Hematopoietic multipotent progenitor cell treated with erythropoietin and hydrocortisone succinate and interleukin-3 and kit ligand, for 4 days (in vitro differentiated cells): ENCODE data around the gene STXBP6.
"Not testable (repeated sequence)": the region's sequence is repeated elsewhere in the genome, so short reads cannot be mapped to it uniquely, and the experiment has no call there.

Source experiments
- DNase-seq: peaks from one replicate; pipeline ENCODE4 v3.0.0-alpha.2; 2015

Gene STXBP6

GRCh38 chr14:24850072-24850471, 199.9 kb downstream of the STXBP6 start:
- no peak for DNase-seq

DNA sequence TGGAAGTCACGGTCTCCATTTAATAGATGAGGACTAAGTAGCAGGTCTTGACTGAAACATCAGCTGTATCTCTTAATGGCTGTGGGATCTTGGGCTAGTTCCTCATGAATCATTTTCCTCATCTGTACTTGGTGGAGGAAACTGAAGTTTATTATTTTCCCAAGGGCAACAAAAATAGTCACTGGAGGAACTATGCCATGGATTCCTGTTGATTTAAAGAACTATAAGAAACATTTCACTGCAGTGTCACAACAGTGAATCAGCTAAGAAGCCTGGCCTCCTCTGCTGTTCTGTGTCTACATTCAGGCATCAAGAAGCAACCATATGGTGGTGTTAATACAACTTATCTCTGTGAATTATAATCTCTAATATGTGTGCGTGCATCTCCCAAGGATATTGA, 200.5 kb downstream of the STXBP6 start:
- no peak for DNase-seq

DNA sequence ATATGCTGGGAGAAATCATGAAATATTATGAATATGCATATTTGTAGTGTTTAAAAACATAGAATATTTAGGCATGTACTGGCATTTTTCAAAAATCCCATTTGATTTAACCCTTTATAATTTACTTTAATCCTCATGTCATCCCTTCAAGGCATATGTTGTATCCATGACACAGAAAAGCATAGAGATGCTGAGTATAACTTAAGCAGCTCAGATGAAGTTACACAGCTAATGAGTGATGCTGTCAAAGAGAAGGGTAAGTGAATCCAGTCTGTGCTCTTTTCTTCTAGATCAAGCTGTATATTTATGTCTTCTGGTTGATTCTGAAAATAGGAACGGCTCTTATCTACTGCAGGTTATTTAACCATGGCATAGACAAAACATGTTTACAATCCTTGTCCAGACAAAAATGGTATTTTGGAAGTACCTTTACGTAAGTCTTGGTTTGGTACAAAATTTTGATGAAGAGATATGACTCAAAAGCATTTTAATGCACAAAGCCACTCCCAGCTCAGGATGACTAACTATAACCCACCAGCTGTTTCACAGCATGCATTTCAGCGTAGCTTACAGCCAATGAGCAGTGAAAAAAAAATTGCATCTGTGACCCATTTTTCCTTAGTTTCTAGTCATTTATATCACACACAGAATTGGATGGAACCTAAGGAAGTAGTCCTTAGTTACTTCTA, 201.7 kb downstream of the STXBP6 start:
- no peak for DNase-seq

DNA sequence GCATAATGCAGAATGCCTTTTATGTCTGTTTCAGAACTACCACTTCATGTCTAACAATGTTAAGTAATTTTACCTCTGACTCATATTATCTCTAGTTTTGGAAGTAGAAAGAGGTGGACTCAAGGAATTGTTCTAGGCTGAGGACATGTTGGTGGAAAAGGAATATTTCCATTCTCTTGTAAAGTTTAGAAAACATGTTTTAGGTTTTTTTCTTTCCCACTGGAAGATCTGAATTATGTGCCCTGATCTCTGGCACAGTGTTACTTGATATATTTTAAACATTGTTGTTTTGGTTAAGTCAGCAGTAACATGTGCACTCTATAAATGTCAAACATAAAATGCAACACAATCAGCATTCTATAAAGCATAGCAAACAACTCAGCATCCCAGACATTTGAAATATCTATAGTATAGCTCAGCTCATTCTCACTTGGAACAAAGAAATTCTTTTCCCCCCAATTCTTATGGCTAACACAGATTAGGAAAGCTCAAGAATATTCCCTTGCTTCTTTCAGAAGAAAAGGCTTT, 202.3 kb downstream of the STXBP6 start:
- no peak for DNase-seq

DNA sequence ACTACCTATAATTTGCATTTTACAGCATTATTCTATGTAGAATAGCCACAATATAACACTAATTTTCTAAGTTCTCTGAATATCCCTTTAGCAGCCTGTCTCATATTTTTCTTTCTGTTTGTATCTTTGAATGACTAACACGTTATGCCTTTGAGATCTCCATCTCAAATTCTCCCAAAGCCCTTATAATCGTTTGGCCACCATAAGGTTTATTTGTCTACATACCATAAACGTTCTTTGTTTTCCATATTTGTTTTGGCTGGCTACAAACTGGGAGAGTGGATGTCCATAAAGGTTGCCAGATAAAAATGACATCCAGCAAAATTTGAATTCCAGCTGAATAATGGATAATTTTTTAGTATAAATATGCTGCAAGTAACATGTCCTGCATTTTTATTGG, 203.7 kb downstream of the STXBP6 start:
- DNase-seq: no peak

DNA sequence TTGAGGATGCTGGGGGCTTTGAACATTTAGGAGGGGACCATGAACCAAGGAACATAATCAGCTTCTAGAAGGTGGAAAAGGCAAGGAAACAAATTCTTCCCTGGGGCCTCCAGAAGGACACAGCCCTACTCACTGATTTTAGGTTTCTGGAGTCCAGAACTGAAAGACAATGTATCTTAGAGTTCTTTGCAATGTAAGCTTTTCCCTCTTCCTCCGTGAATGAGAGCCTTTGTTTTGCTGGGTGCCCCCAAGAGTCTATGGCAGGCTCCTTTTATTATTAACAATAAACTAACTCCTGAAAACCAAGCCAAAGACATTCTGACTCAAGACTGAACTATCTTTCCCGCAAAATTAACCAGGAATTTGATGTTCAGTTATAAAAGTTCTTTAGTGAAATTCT, 204.1 kb downstream of the STXBP6 start:
- no peak for DNase-seq

DNA sequence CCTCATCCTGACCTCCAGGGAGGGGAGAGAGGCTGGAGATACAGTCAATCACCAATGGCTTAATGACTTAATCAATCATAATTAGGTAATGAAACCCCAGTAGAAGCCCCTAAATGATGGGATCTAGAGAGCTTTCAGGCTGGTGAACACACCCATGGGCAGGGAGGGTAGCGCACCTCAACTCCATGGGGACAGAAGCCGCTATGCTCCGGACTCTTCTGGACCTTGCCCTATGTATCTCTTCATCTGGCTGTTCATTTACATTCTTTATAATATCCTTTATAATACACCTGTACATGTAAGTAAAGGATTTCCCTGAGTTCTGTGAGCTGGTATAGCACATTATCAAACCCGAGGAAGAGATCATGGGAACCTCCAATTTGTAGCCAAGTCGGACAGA, 205.9 kb downstream of the STXBP6 start:
- no peak for DNase-seq

DNA sequence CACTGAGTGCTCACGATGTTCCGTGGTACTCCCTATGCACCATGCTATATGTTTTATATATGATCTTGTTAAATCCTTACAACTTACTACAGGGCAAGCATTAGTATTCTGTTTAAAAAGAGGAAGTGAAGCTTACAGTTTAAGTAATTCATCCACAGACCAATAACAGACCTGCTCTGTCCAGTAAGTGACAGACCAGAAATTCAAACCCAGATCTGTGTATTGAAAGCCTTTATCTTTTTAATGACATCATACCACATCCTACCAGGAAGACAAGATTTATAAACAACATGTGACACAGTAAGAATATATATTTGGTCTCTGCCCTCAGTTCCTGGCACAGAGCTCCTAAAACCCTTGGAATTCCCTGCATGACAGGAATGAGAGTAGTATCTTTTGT, 206.5 kb downstream of the STXBP6 start:
- DNase-seq: peak; percentile 70

DNA sequence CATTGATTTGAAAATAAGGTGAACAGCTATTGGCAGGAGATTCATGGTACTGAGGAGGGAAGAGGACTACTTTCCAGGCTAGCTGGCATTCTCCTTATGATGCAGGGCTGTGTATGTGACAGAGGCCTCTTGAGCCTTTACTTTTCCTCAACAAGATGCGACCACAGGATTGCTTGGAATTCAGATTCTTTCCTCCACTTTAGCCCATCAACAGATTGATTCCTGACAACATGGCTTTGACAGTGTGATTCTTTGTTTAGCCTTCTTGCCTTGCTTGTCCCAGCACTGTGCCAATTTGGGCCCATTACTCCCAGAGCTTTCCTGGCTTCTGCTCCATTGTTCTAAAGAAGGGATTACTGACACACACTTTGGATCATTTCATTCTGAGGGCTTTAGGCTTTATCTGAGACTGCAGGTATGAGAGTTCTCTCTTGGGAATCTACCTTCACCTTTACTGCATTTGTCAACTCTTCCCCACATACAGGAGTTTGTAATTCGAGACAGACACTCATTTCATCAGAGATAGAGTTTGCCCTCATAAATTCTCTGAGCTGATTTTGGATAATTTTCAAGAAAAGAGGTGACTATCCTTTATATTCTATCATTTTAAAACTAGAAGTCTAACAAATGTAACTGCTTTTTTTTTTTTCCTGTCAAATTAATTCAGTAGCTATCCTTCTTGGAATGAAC, 209.6 kb downstream of the STXBP6 start:
- no peak for DNase-seq

DNA sequence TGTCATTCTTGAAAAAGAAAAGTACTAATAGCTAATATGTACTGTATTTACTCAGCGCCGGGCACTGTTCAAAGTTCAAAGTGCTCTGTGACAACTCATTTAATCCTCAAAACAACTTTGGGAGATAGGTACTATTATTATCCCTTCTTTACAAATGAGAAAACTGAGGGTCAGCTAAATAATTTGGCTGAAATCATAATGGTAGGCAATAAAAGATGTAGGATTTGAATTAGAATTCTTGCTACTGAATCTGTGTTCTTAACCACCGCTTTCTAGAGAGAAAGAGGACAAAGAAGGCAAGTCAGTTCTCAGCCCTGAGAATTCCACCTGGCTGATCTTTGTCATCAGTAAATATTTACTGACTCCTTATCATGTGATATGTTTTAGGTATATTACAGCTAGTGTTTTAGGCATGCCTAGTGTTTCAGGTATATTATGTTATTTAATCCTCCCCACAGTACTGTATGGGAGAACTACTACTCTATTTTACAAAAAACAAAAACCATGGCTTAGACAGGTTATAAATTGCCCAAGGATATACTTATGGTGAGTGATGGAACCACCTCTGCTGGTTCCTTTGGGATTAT, 210.2 kb downstream of the STXBP6 start:
- no peak for DNase-seq

GRCh38 chr14:24838945-24839616, 210.9 kb downstream of the STXBP6 start:
- no peak for DNase-seq

DNA sequence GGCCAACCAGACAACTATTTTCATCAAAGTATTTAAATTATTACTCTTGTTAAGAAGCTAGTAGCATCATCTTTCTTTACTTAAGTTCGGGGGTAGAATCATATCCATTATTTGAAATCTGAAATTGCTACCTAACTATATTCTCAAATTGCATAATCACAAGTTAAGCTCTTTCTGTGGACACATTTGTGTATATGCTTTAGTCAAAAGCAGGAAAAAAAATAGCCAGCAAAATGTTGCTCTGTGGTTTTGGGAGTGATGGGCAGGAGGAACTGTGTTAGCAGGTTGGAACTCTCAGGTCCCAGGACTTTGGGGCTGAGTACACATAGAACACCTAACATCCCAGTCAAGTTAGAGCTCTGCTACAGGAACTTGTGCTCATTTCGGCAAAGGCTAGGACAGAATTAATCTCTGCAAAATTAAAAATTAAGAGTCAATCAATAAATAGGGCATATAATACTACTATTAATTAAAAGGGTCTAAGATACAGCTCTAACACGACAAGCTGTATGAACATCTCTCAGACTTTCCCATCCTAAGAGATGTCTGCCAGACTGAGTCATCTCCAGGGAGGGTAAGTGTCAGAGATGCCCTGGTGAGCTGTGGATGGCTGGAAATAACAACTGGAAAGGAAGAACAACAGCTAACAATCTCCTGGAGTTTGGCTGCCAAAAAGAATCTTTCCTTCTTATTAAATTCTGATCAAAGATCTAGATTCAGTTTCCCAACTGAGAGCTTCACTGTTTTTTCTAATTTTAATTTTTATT, 212.5 kb downstream of the STXBP6 start:
- no peak for DNase-seq

- not testable (repeated sequence) for DNase-seq
Observed at GRCh38 chr14:24836324-24836723, 213.6 kb downstream of the STXBP6 start.

DNA sequence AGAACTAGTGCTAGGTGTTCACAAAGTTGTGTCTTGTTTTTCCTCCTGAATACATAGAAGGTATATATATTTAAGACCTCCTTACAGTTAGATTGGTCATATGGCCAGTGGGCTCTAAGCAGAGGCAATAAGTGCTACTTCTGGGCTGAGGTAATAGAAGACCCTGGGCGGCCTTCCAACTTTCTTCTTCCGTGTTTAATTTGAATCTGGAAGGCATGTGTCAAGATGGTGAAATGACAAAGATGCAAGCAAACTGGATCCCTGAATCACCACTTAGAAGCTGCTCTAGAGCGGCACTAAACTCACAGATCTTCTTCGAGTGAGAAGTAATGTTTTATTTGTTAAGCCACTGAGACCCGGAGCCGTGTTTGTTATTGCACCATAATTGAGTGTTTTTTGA, 215.0 kb downstream of the STXBP6 start:
- no peak for DNase-seq

DNA sequence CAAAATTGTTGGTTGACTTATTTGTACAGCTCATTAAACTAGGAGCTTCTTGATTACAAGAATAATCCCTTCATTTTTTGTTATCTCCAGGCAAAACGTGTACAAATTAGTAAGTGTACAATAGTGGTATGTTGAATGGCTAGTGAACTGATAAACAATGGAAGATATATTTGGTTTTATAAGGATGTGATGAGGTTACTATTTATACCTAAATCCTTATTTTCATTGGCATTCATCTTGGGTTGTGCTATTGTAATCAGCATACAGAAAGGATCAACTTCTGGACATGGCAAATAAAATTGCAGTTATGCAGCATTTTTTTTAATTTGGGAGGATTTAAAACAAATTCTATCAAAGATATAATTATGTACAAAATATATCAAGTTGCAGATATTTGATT, 216.6 kb downstream of the STXBP6 start:
- DNase-seq: no peak

- DNase-seq: no peak
Observed at GRCh38 chr14:24831677-24832076, 218.3 kb downstream of the STXBP6 start.

DNA sequence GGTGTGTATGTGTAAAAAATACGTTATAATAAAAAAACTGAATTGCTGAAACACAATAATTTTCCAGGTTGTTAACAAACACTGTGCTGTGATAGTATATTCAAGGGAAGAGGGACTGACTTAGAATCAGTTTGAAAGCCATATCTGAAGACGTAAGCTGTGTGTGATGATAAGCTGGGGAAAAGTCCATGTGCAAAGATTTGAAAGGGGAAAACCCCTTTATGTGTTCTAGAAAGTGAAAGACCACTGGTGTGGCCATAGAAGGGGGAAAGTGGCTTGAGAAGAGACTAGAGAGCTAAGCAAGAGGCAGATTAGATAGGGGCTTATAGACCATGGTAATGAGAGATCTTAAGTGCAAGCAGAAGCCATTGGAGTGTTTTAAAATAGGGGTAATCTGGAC, 220.1 kb downstream of the STXBP6 start:
- no peak for DNase-seq

- DNase-seq: no peak
Observed at GRCh38 chr14:24828486-24828885, 221.5 kb downstream of the STXBP6 start.

- no peak for DNase-seq
Observed at GRCh38 chr14:24826390-24826789, 223.6 kb downstream of the STXBP6 start.

DNA sequence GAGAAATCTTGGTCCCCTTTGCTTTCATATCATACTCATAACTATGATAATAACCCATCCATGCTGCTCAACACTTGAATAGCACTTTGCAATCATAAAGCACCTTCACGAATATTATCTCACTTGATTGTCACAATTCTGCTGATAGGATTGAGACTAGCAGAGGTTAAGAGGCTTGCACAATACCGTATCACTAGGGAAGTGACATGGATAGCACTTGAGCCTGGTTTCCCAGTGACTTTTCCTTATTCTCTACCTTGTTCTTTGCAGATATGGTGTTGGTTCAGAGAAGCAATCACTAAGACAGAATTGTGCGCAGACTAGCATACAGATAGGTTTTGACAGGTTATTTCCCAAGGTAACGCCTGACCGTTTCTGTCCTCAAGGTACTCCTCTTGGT, 229.3 kb downstream of the STXBP6 start:
- no peak for DNase-seq

GRCh38 chr14:24818823-24819341, 231.1 kb downstream of the STXBP6 start:
- DNase-seq: no peak

DNA sequence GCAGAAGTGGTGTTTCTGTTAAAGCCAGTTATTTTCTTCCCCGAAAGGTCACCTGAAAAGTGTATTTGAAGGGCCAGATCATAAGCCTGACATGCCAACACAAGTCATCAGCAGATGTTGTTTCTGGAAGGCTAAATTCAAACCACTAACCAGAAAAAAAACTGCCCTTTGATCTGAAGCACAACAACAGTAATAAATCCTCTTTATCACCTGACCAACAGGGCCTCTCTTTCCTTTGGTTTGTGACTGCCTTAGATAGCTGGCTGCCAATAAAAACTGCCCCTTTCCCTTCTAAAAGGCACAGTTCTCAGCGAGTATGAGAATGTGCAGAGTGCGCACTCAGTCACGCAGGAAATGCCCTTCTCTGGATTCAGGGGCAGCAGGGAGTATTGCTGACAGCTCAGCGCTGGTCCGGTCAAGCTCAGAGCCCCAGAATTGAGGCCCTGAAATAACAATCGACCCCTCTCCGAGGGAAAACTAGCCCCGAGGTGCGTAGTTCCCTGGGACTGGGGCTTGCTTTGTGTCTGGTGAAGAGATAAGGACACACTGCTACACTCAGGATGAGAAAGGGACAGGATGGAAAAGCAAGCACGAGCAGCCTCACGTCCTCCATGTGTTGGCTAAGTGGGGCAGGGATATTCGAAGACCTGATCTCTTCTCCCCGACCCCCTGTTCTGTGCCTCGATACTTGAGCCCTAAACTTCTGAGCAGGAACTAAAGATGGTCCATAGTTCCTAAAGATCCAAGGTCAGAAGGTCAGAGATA, 231.7 kb downstream of the STXBP6 start:
- DNase-seq: peak; percentile 76
